GM18526 (cell line): Measurements from ENCODE around the gene INSYN2A.

Experiments
- POLR2A ChIP-seq: IDR thresholded peaks from 3 replicates; pipeline ENCODE4 v1.6.1; 2011; ENCODE audit not compliant: insufficient read length; ENCODE audit errors: extremely low read depth

Gene INSYN2A

GRCh38 chr10:127149501-127150081, 46.8 kb downstream of the INSYN2A start:
- TF ChIP-seq POLR2A = no peak

GRCh38 chr10:127148933-127149220, 47.5 kb downstream of the INSYN2A start:
- TF ChIP-seq POLR2A = no peak

GRCh38 chr10:127148066-127148932, 48.1 kb downstream of the INSYN2A start:
- TF ChIP-seq POLR2A = no peak

- TF ChIP-seq POLR2A = no peak
Measured at GRCh38 chr10:127146661-127147060, 49.7 kb downstream of the INSYN2A start.
